Astrocyte (in vitro differentiated cells and primary cell): ENCODE measurements around the gene CALCB. TPM values are rescaled to one million over a fixed set of nuclear protein-coding genes. Genes with fewer than 3 reads are reported as not detected.

Experiments
- DNase-seq: peaks from one replicate; pipeline ENCODE4 v3.0.0-alpha.2; 2010; ENCODE audit warnings: low read depth
- FAIRE-seq: peaks from 2 replicates; lab custom pipeline; 2011; peaks lifted over from hg19 to GRCh38; lab: Jason Lieb, UNC
- H2AFZ ChIP-seq: 2 replicates; pipeline ENCODE4 v1.6.0; 2012; ENCODE audit warnings: low read depth, low read length, inconsistent platforms
- H3K27ac ChIP-seq: 2 replicates; pipeline ENCODE4 v1.5.1; 2011; ENCODE audit warnings: low read depth, low read length, inconsistent platforms
- H3K27me3 ChIP-seq: 2 replicates; pipeline ENCODE4 v1.6.0; 2011; ENCODE audit warnings: low read length, inconsistent platforms; ENCODE audit not compliant: insufficient read depth
- H3K36me3 ChIP-seq: 2 replicates; pipeline ENCODE4 v1.5.1; 2011; ENCODE audit warnings: low read length, inconsistent platforms; ENCODE audit not compliant: insufficient read depth
- H3K4me1 ChIP-seq: 2 replicates; pipeline ENCODE4 v1.5.1; 2011; ENCODE audit warnings: low read length, inconsistent platforms; ENCODE audit not compliant: insufficient read depth
- H3K4me2 ChIP-seq: 2 replicates; pipeline ENCODE4 v1.6.0; 2012; ENCODE audit warnings: low read length, inconsistent platforms
- H3K4me3 ChIP-seq: 2 replicates; pipeline ENCODE4 v1.5.1; 2011; ENCODE audit warnings: low read depth, mild to moderate bottlenecking, low read length, inconsistent platforms; ENCODE audit not compliant: insufficient read depth
- H3K79me2 ChIP-seq: 2 replicates; pipeline ENCODE4 v1.6.0; 2012; ENCODE audit warnings: mild to moderate bottlenecking, low read length, inconsistent platforms; ENCODE audit not compliant: insufficient read depth
- H3K9ac ChIP-seq: 2 replicates; pipeline ENCODE4 v1.6.0; 2012; ENCODE audit warnings: mild to moderate bottlenecking, low read length, inconsistent platforms
- H3K9me3 ChIP-seq: 2 replicates; pipeline ENCODE4 v1.5.1; 2012; ENCODE audit warnings: low read depth, mild to moderate bottlenecking, low read length, inconsistent platforms; ENCODE audit not compliant: insufficient read depth
- H4K20me1 ChIP-seq: 2 replicates; pipeline ENCODE4 v1.6.0; 2012; ENCODE audit warnings: low read length, inconsistent platforms; ENCODE audit not compliant: insufficient read depth
- H3K27ac Mint-ChIP-seq: one replicate; pipeline ENCODE4 v1.8.0; 2021; ENCODE audit warnings: mild to moderate bottlenecking, mixed read lengths; ENCODE audit not compliant: unreplicated experiment
- H3K27me3 Mint-ChIP-seq: one replicate; pipeline ENCODE4 v1.8.0; 2021; ENCODE audit warnings: low read depth, mixed read lengths; ENCODE audit not compliant: unreplicated experiment
- H3K36me3 Mint-ChIP-seq: one replicate; pipeline ENCODE4 v1.8.0; 2021; ENCODE audit warnings: low read depth, mixed read lengths; ENCODE audit not compliant: unreplicated experiment
- H3K4me1 Mint-ChIP-seq: one replicate; pipeline ENCODE4 v1.8.0; 2021; ENCODE audit warnings: low read depth, mixed read lengths; ENCODE audit not compliant: unreplicated experiment
- H3K4me3 Mint-ChIP-seq: one replicate; pipeline ENCODE4 v1.8.0; 2021; ENCODE audit warnings: mild to moderate bottlenecking, moderate library complexity, mixed read lengths; ENCODE audit not compliant: unreplicated experiment
- H3K9me3 Mint-ChIP-seq: one replicate; pipeline ENCODE4 v1.8.0; 2021; ENCODE audit warnings: mild to moderate bottlenecking, mixed read lengths; ENCODE audit not compliant: unreplicated experiment
- CTCF ChIP-seq: IDR thresholded peaks from 2 replicates; pipeline ENCODE4 v1.5.1; 2011; ENCODE audit warnings: low read depth, mild to moderate bottlenecking, inconsistent platforms, low read length, moderate library complexity; ENCODE audit not compliant: insufficient read depth
- EZH2 ChIP-seq: IDR thresholded peaks from 2 replicates; pipeline ENCODE4 v1.6.1; 2012; ENCODE audit warnings: mild to moderate bottlenecking, low read length, inconsistent platforms; ENCODE audit not compliant: insufficient read depth
- total RNA-seq: library from RNA; stranded (reverse); gene quantifications from 2 replicates; pipeline ENCODE4 v1.2.1, GENCODE V29; 2021

Gene CALCB
- total RNA-seq, 1 donor from 2014 or later: 0.61 TPM

- Mint-ChIP-seq H3K27ac (no peak overlapping the region), H3K4me3 (no peak overlapping the region), H3K4me1 (peaks cover 4% of the 10 kb centered on the region), H3K9me3 (no peaks in the 10 kb centered on the region), H3K27me3 (peaks cover 14% of the 10 kb centered on the region), H3K36me3 (no peaks in the 10 kb centered on the region)
- no peaks in the 10 kb centered on the region for H3K36me3 ChIP-seq
- H3K27me3 ChIP-seq: peaks cover 18% of the 10 kb centered on the region
- no peak for TF ChIP-seq CTCF
- no peak for TF ChIP-seq EZH2
- H3K9ac ChIP-seq: no peak overlapping the region
- H3K79me2 ChIP-seq: no peaks in the 10 kb centered on the region
- FAIRE-seq (no peak), DNase-seq (no peak)
- no peaks in the 10 kb centered on the region for H3K9me3 ChIP-seq
- no peak overlapping the region for H3K27ac ChIP-seq
- H4K20me1 ChIP-seq: no peaks in the 10 kb centered on the region
- H3K4me2 ChIP-seq: no peak overlapping the region
- H2AFZ ChIP-seq: no peak overlapping the region
- no peak overlapping the region for H3K4me3 ChIP-seq
- H3K4me1 ChIP-seq: no peaks in the 10 kb centered on the region
Measured at GRCh38 chr11:15095736-15096228, 22.4 kb downstream of the CALCB start.

- H3K4me2 ChIP-seq: no peak overlapping the region
- no peaks in the 10 kb centered on the region for H3K4me1 ChIP-seq
- H3K27me3 Mint-ChIP-seq: peaks cover 14% of the 10 kb centered on the region
- no peaks in the 10 kb centered on the region for H3K9me3 ChIP-seq
- H3K27ac ChIP-seq: no peak overlapping the region
- no peak for DNase-seq
- no peak overlapping the region for H3K27ac Mint-ChIP-seq
- H3K79me2 ChIP-seq: no peaks in the 10 kb centered on the region
- H3K27me3 ChIP-seq: peaks cover 18% of the 10 kb centered on the region
- no peaks in the 10 kb centered on the region for H4K20me1 ChIP-seq
- TF ChIP-seq CTCF (no peak), EZH2 (no peak)
- no peak for FAIRE-seq
- H3K9ac ChIP-seq: no peak overlapping the region
- no peak overlapping the region for H3K4me3 ChIP-seq
- no peaks in the 10 kb centered on the region for H3K36me3 Mint-ChIP-seq
- no peaks in the 10 kb centered on the region for H3K9me3 Mint-ChIP-seq
- peaks cover 4% of the 10 kb centered on the region for H3K4me1 Mint-ChIP-seq
- no peak overlapping the region for H3K4me3 Mint-ChIP-seq
- H3K36me3 ChIP-seq: no peaks in the 10 kb centered on the region
- no peak overlapping the region for H2AFZ ChIP-seq
Measured at GRCh38 chr11:15097411-15097810, 24.0 kb downstream of the CALCB start.

DNA sequence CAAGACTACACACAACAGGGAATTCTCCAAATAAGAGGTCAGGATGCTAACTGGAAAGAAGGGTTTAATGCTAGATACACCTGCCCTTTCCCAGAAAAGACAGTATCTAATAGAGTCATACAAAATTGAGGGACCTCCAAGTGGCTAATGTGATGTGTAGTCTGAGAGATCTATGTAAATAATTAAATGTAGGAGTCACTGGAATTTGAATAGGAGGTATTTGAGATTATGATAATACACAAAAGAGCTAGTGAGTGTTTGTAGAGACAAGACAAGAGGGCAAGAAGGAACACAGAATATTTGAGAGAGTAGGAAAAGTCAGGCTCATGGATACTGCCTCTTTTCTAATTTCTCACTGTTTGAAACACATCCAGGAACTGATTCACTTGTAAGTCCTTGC, 25.9 kb downstream of the CALCB start:
- H3K9me3 ChIP-seq: no peaks in the 10 kb centered on the region
- H3K27me3 Mint-ChIP-seq: peaks cover 14% of the 10 kb centered on the region

More for the DNA sequence above, 25.9 kb downstream of the CALCB start:
- Mint-ChIP-seq H3K9me3 (peaks cover 3% of the 10 kb centered on the region), H3K36me3 (peaks cover 2% of the 10 kb centered on the region), H3K27ac (no peak overlapping the region), H3K4me1 (peaks cover 4% of the 10 kb centered on the region), H3K4me3 (no peak overlapping the region)
- Histone ChIP-seq H2AFZ (no peak overlapping the region), H3K27ac (no peak overlapping the region), H3K79me2 (no peaks in the 10 kb centered on the region), H3K4me1 (no peaks in the 10 kb centered on the region), H3K4me2 (no peak overlapping the region), H3K36me3 (no peaks in the 10 kb centered on the region), H3K4me3 (no peak overlapping the region), H4K20me1 (no peaks in the 10 kb centered on the region), H3K27me3 (peaks cover 18% of the 10 kb centered on the region), H3K9ac (no peak overlapping the region)
- FAIRE-seq (no peak), DNase-seq (no peak)
- TF ChIP-seq CTCF (no peak), EZH2 (no peak)
